Activated CD4-positive, alpha-beta T cell treated with anti-CD3 and anti-CD28 coated beads, Interleukin-2, amount 50 U/mL, for 48 hours (primary cell): ENCODE data around the gene NPTX1.

Experiments used
- DNase-seq, 2 experiments: peaks; one replicate each; pipeline ENCODE4 v3.0.0-alpha.2; 2020

NPTX1 gene

GRCh38 chr17:80457236-80457856, 19.1 kb downstream of the NPTX1 start:
- no peak for DNase-seq

DNA sequence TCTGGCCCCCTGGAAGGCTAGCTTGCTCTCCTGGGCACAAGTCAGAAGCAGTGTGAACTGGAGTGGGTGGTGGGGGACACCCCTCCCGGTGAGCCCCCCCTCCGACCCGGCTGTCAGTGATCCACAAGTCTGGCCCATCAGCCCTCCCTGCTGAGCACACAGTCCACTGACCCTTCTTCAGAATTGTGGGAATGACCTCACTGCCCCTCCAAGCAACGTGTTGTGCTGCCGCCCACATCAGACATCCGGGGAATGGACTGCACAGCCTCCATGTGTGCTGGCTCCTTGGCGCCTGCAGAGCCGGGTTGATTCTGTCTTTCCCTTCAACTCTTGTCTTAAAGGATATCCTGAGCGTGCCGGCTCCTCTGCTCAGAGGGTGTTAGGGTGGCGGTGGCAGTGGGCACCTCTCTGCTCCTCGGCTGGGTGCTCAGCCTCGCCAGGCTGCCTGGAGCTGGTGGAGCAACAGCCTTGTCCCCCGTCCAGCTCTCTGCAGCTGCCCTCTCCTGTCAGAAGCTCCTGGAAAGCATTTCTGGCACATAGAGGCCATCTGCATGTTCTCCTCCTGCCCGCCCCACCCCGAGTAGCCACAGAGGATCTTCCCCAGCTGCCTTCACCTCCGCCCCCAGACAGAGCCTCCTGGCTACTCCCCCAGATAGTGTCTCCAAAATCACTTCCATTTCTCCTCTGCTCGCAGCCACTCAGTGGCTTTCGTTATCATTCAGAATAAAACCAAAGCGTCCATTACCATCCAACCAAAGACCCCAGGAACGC, 19.8 kb downstream of the NPTX1 start:
- no peak for DNase-seq

DNA sequence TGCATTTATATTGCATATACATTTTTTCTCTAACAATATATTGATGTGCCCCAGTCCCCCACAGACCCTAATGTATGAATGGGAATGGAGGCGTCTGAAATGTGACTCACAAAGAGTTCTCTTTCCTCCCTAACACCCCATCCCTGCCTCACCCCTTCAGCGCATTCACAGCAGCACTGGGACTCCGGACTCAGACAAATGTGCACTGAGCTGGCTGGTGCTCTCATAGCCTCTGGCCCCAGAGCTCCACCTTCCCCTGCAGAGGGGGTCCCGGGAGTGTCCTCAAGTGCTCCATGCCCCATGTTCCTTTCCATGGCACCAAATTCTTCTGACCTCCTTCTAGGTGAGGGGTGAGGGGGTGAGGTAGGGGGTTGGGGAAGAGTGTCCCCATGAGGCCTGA, 20.6 kb downstream of the NPTX1 start:
- DNase-seq, result no peak

DNA sequence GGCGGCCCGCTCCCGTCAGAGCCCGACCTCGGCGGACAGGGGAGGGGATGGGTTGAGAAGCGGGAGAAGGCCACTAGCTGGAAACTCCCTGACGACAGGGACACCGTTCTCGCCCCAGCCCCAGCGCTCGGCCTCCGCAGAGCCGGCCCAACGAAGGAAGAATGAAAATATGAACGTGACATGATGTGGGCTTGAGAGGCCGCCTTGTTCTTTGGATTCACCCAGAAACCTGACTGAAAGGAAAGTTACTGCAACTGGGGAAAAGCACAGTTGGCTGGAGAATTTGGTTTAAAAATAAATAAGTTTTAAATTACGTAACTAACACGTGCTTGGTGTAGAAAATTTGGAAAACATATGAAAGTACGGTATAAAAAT, 21.1 kb downstream of the NPTX1 start:
- DNase-seq, result peak in 1 of 2 experiments; percentile 65

- DNase-seq, result peak; percentile 94 to 97
Observed at GRCh38 chr17:80454557-80455335, 21.7 kb downstream of the NPTX1 start.

DNA sequence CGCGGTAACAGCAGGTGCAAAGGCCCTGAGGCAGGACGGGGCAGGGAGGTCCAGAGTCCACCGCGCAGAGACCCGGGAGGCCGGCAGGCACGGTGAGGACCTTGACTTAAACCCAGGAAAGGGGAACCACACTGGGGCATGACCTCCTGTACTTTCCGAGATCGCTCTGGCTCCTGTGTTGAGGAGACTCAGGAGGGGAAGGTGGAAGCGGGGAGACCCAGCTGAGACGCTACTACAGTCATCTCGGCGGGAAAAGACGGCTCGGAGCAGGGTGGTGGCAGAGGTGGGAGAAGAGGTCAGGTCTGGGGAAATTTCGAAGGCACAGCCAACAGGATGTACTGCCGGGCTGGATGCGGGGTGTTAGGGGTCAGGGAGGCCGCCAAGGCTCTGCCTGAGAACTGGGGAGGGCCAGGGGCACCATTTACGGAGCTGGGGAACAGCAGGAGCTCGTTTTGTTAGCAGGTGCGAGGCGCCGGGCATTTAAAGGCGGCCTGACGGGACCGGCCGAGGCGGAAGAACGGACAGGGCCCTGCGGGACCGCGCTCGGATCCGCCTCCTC, 22.3 kb downstream of the NPTX1 start:
- peak in 1 of 2 experiments; percentile 27 for DNase-seq

DNA sequence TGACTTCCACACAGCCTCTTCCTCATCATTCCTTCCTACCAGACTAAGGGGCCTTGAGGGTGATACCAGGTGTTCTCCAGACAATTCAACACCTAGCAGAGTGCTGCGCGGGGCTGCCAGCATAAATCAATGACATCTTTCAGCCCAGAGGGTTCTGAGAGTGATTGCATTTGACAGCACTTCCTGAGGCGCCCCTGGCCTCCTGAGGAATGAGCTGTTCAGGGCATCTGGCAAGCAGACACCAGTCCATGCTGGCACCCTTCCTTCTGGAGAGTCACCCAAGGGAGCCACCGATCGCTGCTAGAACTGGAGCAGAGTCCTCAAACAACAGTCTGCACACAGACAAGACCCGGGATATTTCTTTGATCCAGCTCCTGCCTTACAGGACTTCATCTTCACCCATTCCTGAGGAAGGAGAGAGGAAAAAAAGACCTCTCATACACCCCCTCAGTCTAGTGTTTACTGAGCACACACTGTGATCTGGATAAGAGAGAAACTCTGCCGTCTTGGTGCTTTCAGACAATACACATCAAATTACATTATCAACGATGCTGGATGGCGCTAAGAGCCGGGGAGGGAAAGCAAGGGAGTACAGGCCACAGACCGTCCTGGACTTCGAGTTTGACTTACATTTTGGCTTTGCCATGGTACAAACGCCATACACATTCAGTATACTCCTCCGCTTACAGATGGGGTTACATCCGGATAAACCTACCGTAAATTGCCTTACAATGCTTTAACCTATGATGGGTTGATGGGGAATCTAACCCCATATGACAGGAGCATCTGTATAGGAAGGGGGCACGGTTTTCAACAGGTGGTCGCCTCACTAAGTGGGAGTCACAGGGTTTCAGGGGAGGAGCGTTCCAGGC, 23.0 kb downstream of the NPTX1 start:
- DNase-seq, result no peak

- no peak for DNase-seq
Observed at GRCh38 chr17:80452173-80452915, 24.1 kb downstream of the NPTX1 start.

- no peak for DNase-seq
Observed at GRCh38 chr17:80451104-80451775, 25.2 kb downstream of the NPTX1 start.

DNA sequence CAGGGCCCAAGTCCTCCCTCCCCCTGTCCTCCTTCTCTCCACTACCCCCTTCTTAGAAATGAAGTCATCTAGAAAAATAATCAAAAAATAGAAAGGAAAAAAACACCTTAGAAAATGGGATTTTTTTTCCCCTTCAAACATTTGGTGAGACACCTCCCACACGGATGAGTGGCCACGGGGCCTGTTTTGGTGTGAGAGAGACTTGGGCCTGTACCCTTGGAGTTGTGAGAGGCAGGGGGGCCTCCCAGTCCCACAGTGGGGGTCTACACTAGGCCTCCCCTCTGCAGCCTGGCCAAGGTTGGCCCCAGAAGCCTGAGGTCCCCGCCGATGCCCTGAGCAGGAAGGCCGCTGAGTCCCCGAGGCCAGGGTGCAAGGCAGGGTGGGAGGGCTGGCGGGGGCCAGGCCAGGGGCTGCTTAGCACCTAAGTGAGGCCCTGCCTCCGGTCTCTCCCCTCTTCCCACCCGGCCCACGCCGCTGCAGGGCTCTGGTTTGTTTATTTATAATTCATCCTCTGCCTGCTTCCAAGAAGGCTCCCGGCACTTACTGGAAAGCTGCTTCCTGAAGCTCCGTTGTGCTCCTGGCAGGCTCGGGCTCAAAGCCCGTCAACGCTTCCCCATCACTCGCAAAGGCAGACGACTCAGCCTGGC, 26.4 kb downstream of the NPTX1 start:
- DNase-seq, result no peak

- no peak for DNase-seq
Observed at GRCh38 chr17:80449194-80449929, 27.0 kb downstream of the NPTX1 start.

- no peak for DNase-seq
Observed at GRCh38 chr17:80447790-80448189, 28.6 kb downstream of the NPTX1 start.

DNA sequence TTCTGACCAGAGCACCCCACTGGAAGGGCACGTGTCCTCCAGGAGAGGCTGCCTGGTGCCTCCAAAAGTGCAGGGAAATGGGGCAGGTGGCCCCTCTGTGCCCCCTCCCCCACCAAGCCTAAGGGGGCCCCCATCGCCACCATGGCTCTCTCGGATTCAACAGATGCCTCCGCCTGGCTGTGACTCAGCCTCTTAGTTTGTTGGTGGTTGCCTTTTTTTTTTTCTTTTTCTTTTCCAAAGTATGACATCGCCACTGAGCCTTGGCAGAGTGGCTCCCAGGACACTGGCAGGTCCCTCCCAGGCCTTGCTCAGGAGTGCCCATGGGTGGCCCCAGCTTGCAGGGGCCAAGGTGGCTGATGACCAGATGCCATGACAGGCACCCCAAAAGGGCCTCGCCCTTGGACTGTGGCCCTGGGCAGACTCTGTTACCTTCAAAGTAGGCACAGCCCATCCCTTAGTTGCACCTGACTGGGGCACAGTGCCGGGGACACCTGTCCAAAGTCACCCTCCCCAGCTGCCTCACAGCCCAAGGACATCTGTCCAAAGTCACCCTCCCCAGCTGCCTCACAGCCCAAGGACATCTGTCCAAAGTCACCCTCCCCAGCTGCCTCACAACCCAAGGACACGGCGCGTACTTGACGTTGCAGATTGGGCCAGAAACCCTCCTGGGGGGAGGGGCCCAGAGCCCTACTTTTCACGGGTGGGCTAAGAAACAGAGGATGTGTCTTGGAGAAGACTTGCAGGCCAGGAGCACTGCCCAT, 29.6 kb downstream of the NPTX1 start:
- DNase-seq, result no peak

DNA sequence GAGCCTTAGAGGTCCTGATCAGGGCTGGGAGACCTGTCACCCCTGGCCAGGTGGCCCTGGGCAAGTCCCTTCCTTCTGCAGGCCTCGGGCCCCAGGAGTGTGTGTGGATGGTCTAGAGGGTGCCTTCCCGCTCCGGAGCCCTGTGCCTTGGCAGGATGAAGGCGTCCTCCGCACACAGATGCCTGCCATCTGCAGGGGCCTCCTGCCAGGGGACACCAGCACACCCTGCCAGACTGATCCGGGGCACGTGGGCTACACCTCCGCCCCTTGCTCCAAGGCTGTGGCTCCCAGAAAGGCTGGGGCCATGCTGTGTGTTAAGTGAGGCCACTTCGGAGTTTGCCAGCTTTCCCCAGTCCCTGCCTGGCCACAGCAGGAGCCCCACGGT, 30.7 kb downstream of the NPTX1 start:
- DNase-seq, result no peak

GRCh38 chr17:80445007-80445725, 31.2 kb downstream of the NPTX1 start:
- DNase-seq, result no peak

GRCh38 chr17:80444644-80444979, 31.8 kb downstream of the NPTX1 start:
- DNase-seq, result no peak

DNA sequence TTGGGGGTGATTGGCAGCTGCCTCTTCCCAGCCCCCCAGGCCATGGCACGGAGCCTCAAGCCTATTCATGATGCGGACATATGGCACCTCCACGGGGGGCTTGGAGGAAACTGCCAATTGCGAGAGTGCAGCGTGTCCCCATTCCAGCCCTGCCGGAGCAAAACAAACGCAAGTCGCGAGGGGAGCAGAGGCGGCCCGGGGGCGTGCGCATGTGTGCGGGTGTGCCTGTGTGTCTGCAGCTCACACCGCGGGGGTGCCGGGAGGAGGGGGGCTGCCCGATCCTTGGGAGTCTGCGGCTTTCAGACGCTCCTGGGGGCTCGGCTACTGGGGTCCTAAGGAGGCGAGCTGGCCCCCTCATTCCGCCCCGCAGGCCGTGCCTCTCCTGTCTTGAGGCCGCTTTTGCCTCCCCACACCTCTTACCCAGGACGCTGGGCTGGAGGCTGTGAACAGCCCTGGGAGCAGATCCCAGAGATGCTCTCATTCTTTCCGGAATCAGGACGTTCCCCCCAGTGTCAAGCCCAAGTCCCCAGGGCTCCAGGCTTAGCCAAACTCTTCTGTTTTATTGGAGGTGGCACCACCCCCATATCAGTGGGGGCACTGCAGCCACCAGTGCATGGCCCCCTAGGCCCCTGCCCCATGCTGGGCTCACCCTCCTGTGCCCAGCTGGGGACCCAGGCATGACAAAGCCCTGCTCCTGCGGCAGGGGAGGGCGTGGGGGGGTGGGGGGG, 32.3 kb downstream of the NPTX1 start:
- no peak for DNase-seq

- no peak for DNase-seq
Observed at GRCh38 chr17:80443498-80443897, 32.9 kb downstream of the NPTX1 start.
